ENCODE data around the gene HINFP. TPM values are rescaled to one million over a fixed set of nuclear protein-coding genes. Genes with fewer than 3 reads are reported as not detected.

Gene HINFP
- total and polyA plus RNA-seq, 3 donors from 2014 or later: 38.3 to 58.7 (median 58.3) TPM

DNA sequence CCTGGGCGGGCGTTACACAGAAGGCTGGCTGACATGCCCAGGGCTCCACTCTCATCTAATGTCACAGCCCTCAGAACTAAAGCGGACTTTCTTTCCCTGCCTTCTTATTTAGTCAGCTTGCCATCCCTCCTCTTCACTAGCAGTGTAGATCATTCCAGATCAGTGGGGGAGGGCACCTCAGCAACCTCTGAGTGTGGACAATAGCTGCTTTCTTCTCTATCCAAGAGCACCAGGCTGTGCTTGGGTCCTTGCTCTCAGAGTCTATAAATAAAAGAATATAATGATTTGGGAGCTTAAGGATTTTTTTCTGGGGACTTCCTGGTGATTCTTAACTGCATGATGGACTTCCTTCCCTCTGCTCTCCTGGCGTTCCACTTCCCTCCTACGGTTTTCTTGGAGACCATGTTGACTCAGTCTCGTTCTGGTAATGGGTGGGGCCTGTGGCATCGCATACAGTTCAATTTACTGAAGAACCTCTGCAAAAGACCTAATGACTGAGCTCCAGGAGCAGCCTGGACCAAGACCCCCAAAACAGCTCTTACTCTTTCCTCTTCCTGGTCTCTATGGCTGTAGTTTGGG lies 39.6 kb upstream of the HINFP start:
- Histone ChIP-seq H3K4me1 (peaks cover 20% of the 10 kb centered on the region), H3K27ac (peak overlapping the region; percentile 41 to 71)
- intact Hi-C loops (cut with DNase I; ENCODE audit: low total_unique reads): no loop called here

DNA sequence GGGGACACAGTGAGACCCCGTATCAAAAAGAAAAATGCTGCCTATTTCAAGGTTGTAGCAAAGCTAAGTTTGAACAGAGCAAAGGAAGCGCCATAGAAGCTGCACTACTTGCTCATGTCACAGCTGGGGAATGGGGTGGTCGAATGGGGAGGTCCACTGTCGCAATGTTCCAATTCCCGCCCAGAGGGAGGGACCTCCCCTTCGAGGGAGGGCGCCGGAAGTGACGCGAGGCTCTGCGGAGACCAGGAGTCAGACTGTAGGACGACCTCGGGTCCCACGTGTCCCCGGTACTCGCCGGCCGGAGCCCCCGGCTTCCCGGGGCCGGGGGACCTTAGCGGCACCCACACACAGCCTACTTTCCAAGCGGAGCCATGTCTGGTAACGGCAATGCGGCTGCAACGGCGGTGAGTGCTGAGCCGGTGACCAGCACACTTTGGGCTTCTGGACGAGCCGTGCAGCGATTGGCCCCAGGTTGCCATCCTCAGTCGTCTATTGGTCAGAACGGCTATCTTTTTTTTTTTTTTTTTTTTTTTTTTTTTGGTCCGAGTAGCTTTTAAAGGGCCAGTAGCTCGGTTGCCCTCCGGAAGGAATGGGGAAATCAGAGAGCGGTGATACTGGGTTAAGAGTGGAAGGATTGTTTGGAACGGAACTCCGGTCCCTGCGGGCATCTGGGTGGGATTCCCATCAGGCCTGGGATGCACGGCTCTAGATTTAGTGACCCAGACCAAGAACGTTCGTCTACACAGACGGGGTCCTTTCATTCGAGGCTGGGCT lies 36.5 kb upstream of the HINFP start, which contains the start of gene HMBS:
TSS of gene HMBS (plus strand) at position 219 of the 774 bp plus-strand sequence. CDS start at position 372, 153 bp downstream.
- WGBS, 2 donors: 1% methylated on average over 28 to 45 of the region's 45 CpGs
- H3K9me3 ChIP-seq: no peaks in the 10 kb centered on the region
- H3K36me3 ChIP-seq (ENCODE audit: low read depth, missing control alignments): no peaks in the 10 kb centered on the region
- no peak for TF ChIP-seq POLR2A (IDR thresholded peaks at IDR 0.05)
- TF ChIP-seq, protein P1, sequence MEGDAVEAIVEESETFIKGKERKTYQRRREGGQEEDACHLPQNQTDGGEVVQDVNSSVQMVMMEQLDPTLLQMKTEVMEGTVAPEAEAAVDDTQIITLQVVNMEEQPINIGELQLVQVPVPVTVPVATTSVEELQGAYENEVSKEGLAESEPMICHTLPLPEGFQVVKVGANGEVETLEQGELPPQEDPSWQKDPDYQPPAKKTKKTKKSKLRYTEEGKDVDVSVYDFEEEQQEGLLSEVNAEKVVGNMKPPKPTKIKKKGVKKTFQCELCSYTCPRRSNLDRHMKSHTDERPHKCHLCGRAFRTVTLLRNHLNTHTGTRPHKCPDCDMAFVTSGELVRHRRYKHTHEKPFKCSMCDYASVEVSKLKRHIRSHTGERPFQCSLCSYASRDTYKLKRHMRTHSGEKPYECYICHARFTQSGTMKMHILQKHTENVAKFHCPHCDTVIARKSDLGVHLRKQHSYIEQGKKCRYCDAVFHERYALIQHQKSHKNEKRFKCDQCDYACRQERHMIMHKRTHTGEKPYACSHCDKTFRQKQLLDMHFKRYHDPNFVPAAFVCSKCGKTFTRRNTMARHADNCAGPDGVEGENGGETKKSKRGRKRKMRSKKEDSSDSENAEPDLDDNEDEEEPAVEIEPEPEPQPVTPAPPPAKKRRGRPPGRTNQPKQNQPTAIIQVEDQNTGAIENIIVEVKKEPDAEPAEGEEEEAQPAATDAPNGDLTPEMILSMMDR (IDR thresholded peaks at IDR 0.05): no peak
- peak within 1 kb of the TSS; percentile 82 to 92 for H3K27ac ChIP-seq
- H3K27me3 ChIP-seq: no peaks in the 10 kb centered on the region
- peaks cover 20% of the 10 kb centered on the region for H3K4me1 ChIP-seq
- peak; percentile 95 for DNase-seq
- intact Hi-C loops (cut with DNase I; ENCODE audit: low total_unique reads): no loop called here
- peak within 1 kb of the TSS; percentile 73 to 79 for H3K4me3 ChIP-seq

More for the DNA sequence above, 39.6 kb upstream of the HINFP start:
- no peaks in the 10 kb centered on the region for H3K9me3 ChIP-seq
- WGBS, 2 donors: 52 to 61% methylated on average over 5 to 7 of the region's 7 CpGs
- no peaks in the 10 kb centered on the region for H3K36me3 ChIP-seq (ENCODE audit: low read depth, missing control alignments)
- peak; percentile 79 for DNase-seq
- H3K27me3 ChIP-seq: no peaks in the 10 kb centered on the region
- H3K4me3 ChIP-seq: no peak overlapping the region
- TF ChIP-seq POLR2A (IDR thresholded peaks at IDR 0.05): no peak
- TF ChIP-seq, protein P1 (IDR thresholded peaks at IDR 0.05): no peak

DNA sequence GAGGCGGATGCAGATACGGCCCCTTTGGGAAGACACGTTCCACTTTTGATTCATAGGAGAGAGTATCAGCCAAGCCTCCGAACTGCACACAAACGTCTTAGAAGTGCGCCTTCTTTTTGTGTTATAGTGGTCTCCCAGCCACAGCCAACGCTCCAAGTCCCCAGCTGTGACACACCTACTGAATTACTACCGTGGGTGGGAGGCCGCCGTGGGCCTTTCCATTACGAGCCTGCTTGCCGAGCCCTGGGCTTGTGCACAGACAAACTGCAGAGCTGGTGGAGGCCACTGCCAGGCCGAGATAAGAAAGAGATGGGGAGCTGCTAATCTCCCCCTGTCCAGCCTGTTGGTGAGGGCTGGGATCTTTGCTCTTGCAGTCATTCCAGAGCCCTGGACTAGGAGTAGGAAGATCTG lies 35.9 kb upstream of the HINFP start:
- no peak for DNase-seq
- H3K4me3 ChIP-seq: peak overlapping the region; percentile 73 to 79
- H3K27ac ChIP-seq: peak overlapping the region in 1 of 2 donors; percentile 92
- H3K36me3 ChIP-seq (ENCODE audit: low read depth, missing control alignments): no peaks in the 10 kb centered on the region
- TF ChIP-seq, protein P1 (IDR thresholded peaks at IDR 0.05): no peak
- no peak for TF ChIP-seq POLR2A (IDR thresholded peaks at IDR 0.05)
- intact Hi-C loops (cut with DNase I; ENCODE audit: low total_unique reads): no loop called here
- no peaks in the 10 kb centered on the region for H3K9me3 ChIP-seq
- no peaks in the 10 kb centered on the region for H3K27me3 ChIP-seq
- 0 to 2% methylated on average over 12 to 13 of the region's 13 CpGs for WGBS, 2 donors
- peaks cover 20% of the 10 kb centered on the region for H3K4me1 ChIP-seq

DNA sequence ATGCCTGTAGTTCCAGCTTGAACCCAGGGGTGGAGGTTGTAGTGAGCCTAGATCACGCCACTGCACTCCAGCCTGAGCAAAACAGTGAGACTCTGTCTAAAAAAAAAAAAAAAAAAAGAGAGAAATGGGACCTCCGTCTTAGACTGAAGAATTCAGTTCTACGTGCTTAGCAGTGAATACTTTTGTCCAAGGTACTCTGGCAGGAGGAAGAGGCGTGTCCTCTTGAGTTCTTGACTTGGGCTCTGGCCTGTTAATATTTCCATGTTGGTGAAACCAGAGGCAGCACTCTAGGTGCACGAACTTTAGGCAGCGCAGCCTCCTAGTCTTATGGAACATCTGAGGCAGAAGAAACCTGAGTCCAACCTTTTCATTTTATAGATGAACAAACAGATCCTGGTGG lies 34.3 kb upstream of the HINFP start:
- Histone ChIP-seq H3K9me3 (no peaks in the 10 kb centered on the region), H3K27me3 (no peaks in the 10 kb centered on the region), H3K27ac (no peak overlapping the region), H3K4me3 (no peak overlapping the region), H3K36me3 (ENCODE audit: low read depth, missing control alignments) (no peaks in the 10 kb centered on the region), H3K4me1 (peaks cover 10% of the 10 kb centered on the region)
- TF ChIP-seq, protein P1 (IDR thresholded peaks at IDR 0.05): no peak
- TF ChIP-seq POLR2A (IDR thresholded peaks at IDR 0.05): no peak
- 92 to 96% methylated on average over 6 of the region's 6 CpGs for WGBS, 2 donors
- intact Hi-C loops (cut with DNase I; ENCODE audit: low total_unique reads): no loop called here
- no peak for DNase-seq
